Endothelial cell of umbilical vein (primary cell): ENCODE data around the gene CSGALNACT2. TPM values are rescaled to one million over a fixed set of nuclear protein-coding genes. Genes with fewer than 3 reads are reported as not detected.

Experiments used
- BruUV-seq: library from RNA; stranded (reverse); fragments of 400-500 nt; replicated peaks from 2 replicates; lab custom pipeline; 2021; lab: Mats Ljungman, UMichigan
- CTCF ChIA-PET: fragments of 300-600, 350-600 bp; sonication (Branson Sonifier 250); formaldehyde crosslinking; loops from one replicate; lab custom pipeline; 2021; ENCODE audit warnings: antibody characterized with exemption, inconsistent platforms; lab: Charles Lee
- POLR2A ChIA-PET: fragments of 300-600, 350-600 bp; sonication (Branson Sonifier 250); formaldehyde crosslinking; loops from one replicate; lab custom pipeline; 2021; ENCODE audit warnings: antibody characterized with exemption, inconsistent platforms; lab: Charles Lee
- DNase-seq: peaks from one replicate; pipeline ENCODE4 v3.0.0-alpha.2; 2011; ENCODE audit warnings: low read depth, low spot score
- FAIRE-seq: peaks from 2 replicates; lab custom pipeline; 2011; peaks lifted over from hg19 to GRCh38; lab: Jason Lieb, UNC
- H2AFZ ChIP-seq: 2 replicates; pipeline ENCODE4 v1.6.0; 2012; ENCODE audit warnings: low read depth, low read length, control low read depth, inconsistent platforms
- H3K27ac ChIP-seq: 2 replicates; pipeline ENCODE4 v1.5.1; 2011; ENCODE audit warnings: low read depth, mild to moderate bottlenecking, control low read depth, low read length, moderate library complexity; ENCODE audit not compliant: insufficient read depth
- H3K27me3 ChIP-seq, 2 experiments: 2 replicates each; pipeline versions ENCODE4 v1.6.0 to v1.6.1; 2011; ENCODE audit warnings: low read length in 2 of 2, mixed read lengths in 1 of 2; ENCODE audit not compliant: control insufficient read depth in 2 of 2, insufficient read depth in 2 of 2
- H3K36me3 ChIP-seq, 2 experiments: 2 replicates in 1 of 2; 3 replicates in 1 of 2; pipeline ENCODE4 v1.5.1; 2011; ENCODE audit warnings: low read length in 2 of 2, mild to moderate bottlenecking in 1 of 2, moderate library complexity in 1 of 2; ENCODE audit not compliant: control insufficient read depth in 2 of 2, insufficient read depth in 2 of 2; ENCODE audit errors: extremely low read depth in 1 of 2
- H3K4me1 ChIP-seq: 3 replicates; pipeline ENCODE4 v1.5.1; 2011; ENCODE audit warnings: mild to moderate bottlenecking, low read length; ENCODE audit not compliant: control insufficient read depth, insufficient read depth; ENCODE audit errors: extremely low read depth
- H3K4me2 ChIP-seq: 2 replicates; pipeline ENCODE4 v1.6.1; 2011; ENCODE audit warnings: low read length, control low read depth, mixed read lengths; ENCODE audit not compliant: insufficient read depth
- H3K4me3 ChIP-seq, 3 experiments: fragments of 200-600 bp in 1 of 3; sonication (generic), shearing (Covaris generic) in 1 of 3; replicated peaks in 1 of 3; 2 replicates each; pipeline ENCODE4 v1.5.1; 2011 to 2016; ENCODE audit warnings: control low read depth in 3 of 3, low read length in 3 of 3, mild to moderate bottlenecking in 2 of 3, inconsistent platforms in 1 of 3, low read depth in 1 of 3, moderate library complexity in 1 of 3; ENCODE audit not compliant: insufficient read depth in 1 of 3
- H3K79me2 ChIP-seq: 2 replicates; pipeline ENCODE4 v1.6.0; 2012; ENCODE audit warnings: low read length, inconsistent platforms; ENCODE audit not compliant: control insufficient read depth, insufficient read depth
- H3K9ac ChIP-seq: replicated peaks from 2 replicates; pipeline ENCODE3; 2011; ENCODE audit warnings: low read length, control low read depth; ENCODE audit not compliant: insufficient read depth; ENCODE audit errors: extremely low read depth
- H3K9me1 ChIP-seq: replicated peaks from 3 replicates; pipeline ENCODE4 v1.6.0; 2011; ENCODE audit warnings: mild to moderate bottlenecking, low read length; ENCODE audit not compliant: control insufficient read depth, insufficient read depth; ENCODE audit errors: extremely low read depth
- H3K9me3 ChIP-seq: replicated peaks from 2 replicates; pipeline ENCODE4 v1.5.1; 2012; ENCODE audit warnings: low read length, inconsistent platforms; ENCODE audit not compliant: control insufficient read depth, insufficient read depth
- H4K20me1 ChIP-seq: replicated peaks from 2 replicates; pipeline ENCODE3; 2011; ENCODE audit warnings: mild to moderate bottlenecking, low read length; ENCODE audit not compliant: control insufficient read depth, insufficient read depth; ENCODE audit errors: extremely low read depth
- EZH2 ChIP-seq: IDR thresholded peaks from 2 replicates; pipeline ENCODE4 v1.6.1; 2012; ENCODE audit warnings: borderline replicate concordance, low read depth, mild to moderate bottlenecking, moderate library complexity, low read length, inconsistent platforms; ENCODE audit not compliant: severe bottlenecking
- FOS ChIP-seq: IDR thresholded peaks from 2 replicates; pipeline ENCODE4 v1.6.1; 2011; ENCODE audit warnings: mild to moderate bottlenecking, low read length, moderate library complexity, borderline replicate concordance; ENCODE audit not compliant: insufficient read depth
- GATA2 ChIP-seq: IDR thresholded peaks from 2 replicates; pipeline ENCODE4 v1.7.0; 2011; ENCODE audit warnings: low read depth, mild to moderate bottlenecking, moderate library complexity, mixed read lengths, low read length; ENCODE audit not compliant: insufficient read length, insufficient read depth
- MAX ChIP-seq: IDR thresholded peaks from 2 replicates; pipeline ENCODE4 v1.6.1; 2011; ENCODE audit not compliant: insufficient read depth, insufficient read length
- MYC ChIP-seq: IDR thresholded peaks from one replicate; pipeline ENCODE4 v1.6.1; 2011; ENCODE audit warnings: mild to moderate bottlenecking, low read depth, low read length
- POLR2AphosphoS5 ChIP-seq: IDR thresholded peaks from 2 replicates; pipeline ENCODE4 v1.6.1; 2012; ENCODE audit warnings: low read depth, mild to moderate bottlenecking, control low read depth, low read length, moderate library complexity; ENCODE audit not compliant: insufficient read depth
- dilution Hi-C: fragments of 300-500 bp; cut with MboI; formaldehyde crosslinking; loops from one replicate; pipeline ENCODE4 v1.15.0; 2019; ENCODE audit warnings: low sequenced_read_pairs; ENCODE audit not compliant: extremely low pct_ligation_motif_present
- intact Hi-C: fragments of 100-400 bp; cut with micrococcal nuclease; formaldehyde crosslinking; loops from one replicate; pipeline ENCODE4 v1.10.0; 2022
- polyA plus RNA-seq, 4 experiments: library from polyadenylated mRNA; depleted of rRNA in 3 of 4; stranded (reverse) in 3 of 4; unstranded in 1 of 4; fragments of >200 nt; gene quantifications; 2 replicates each; pipeline versions ENCODE4 v1.2.1 to v1.2.3, GENCODE V29; 2011 to 2012; ENCODE audit warnings: missing spikeins in 1 of 4
- total RNA-seq: library from RNA; stranded (reverse); gene quantifications from 2 replicates; pipeline ENCODE4 v1.2.3, GENCODE V29; 2021

The CSGALNACT2 gene
- total and polyA plus RNA-seq, 2 donors (not counting 3 experiments of a cell fraction or from before 2014, with no cell fraction given), result 9.7 to 17.7 TPM

- ChIA-PET POLR2A (no interaction called here), CTCF (no interaction called here)
- H4K20me1 ChIP-seq, result no peaks in the 10 kb centered on the region
- intact Hi-C loops, result no loop called here
- DNase-seq, result no peak
- H3K4me1 ChIP-seq, result peaks cover 4% of the 10 kb centered on the region
- BruUV-seq, result no TSS peak
- H3K4me3 ChIP-seq, result no peak overlapping the region
- H2AFZ ChIP-seq, result no peak overlapping the region
- H3K4me2 ChIP-seq, result no peak overlapping the region
- no peak for FAIRE-seq
- dilution Hi-C loops, result no loop called here
- H3K9me1 ChIP-seq, result no peaks in the 10 kb centered on the region
- no peaks in the 10 kb centered on the region for H3K36me3 ChIP-seq
- no peak overlapping the region for H3K9ac ChIP-seq
- no peak for TF ChIP-seq FOS
- TF ChIP-seq POLR2AphosphoS5, result no peak
- TF ChIP-seq MAX, result no peak
- no peak for TF ChIP-seq EZH2
- TF ChIP-seq GATA2, result no peak
- no peak for TF ChIP-seq MYC
- no peaks in the 10 kb centered on the region for H3K27me3 ChIP-seq
- H3K9me3 ChIP-seq, result no peaks in the 10 kb centered on the region
- H3K27ac ChIP-seq, result no peak overlapping the region
- H3K79me2 ChIP-seq, result no peaks in the 10 kb centered on the region
These were observed 21.0 kb upstream of the CSGALNACT2 start for GRCh38 chr10:43117031-43117776.
